Measurements from ENCODE around the gene GADD45GIP1. TPM values are rescaled to one million over a fixed set of nuclear protein-coding genes. Genes with fewer than 3 reads are reported as not detected.

The GADD45GIP1 gene
- total RNA-seq, 6 experiments from 2014 or later: 34.3 to 54.3 (median 46.9) TPM

- no peak for TF ChIP-seq CTCF (IDR thresholded peaks at IDR 0.05)
- Mint-ChIP-seq H3K4me3 (no peak overlapping the region), H3K9me3 (no peaks in the 10 kb centered on the region), H3K27ac (no peak overlapping the region), H3K27me3 (ENCODE audit: insufficient read depth) (peaks cover 2% of the 10 kb centered on the region; the same call in 1 of the 2 replicates), H3K4me1 (ENCODE audit: low read depth) (peaks cover 14% of the 10 kb centered on the region), H3K36me3 (ENCODE audit: low read depth) (peaks cover 6% of the 10 kb centered on the region)
- DNase-seq: no peak
Measured at GRCh38 chr19:12993562-12993961, 36.5 kb upstream of the GADD45GIP1 start.

- no peak for TF ChIP-seq CTCF (IDR thresholded peaks at IDR 0.05)
- H3K27ac Mint-ChIP-seq: no peak overlapping the region
- H3K9me3 Mint-ChIP-seq: no peaks in the 10 kb centered on the region
- no peaks in the 10 kb centered on the region for H3K36me3 Mint-ChIP-seq (ENCODE audit: low read depth)
- H3K27me3 Mint-ChIP-seq (ENCODE audit: insufficient read depth): peaks cover 2% of the 10 kb centered on the region; the same call in 1 of the 2 replicates
- no peak for DNase-seq
- no peak overlapping the region for H3K4me3 Mint-ChIP-seq
- peaks cover 8% of the 10 kb centered on the region for H3K4me1 Mint-ChIP-seq (ENCODE audit: low read depth)
Measured at GRCh38 chr19:12992729-12993128, 35.7 kb upstream of the GADD45GIP1 start.

GRCh38 chr19:12991296-12991695 lies 34.3 kb upstream of the GADD45GIP1 start:
- H3K36me3 Mint-ChIP-seq (ENCODE audit: low read depth): no peaks in the 10 kb centered on the region
- H3K4me1 Mint-ChIP-seq (ENCODE audit: low read depth): peaks cover 7% of the 10 kb centered on the region
- no peak overlapping the region for H3K4me3 Mint-ChIP-seq
- no peaks in the 10 kb centered on the region for H3K9me3 Mint-ChIP-seq
- H3K27me3 Mint-ChIP-seq (ENCODE audit: insufficient read depth): peaks cover 2% of the 10 kb centered on the region; the same call in 1 of the 2 replicates
- no peak for TF ChIP-seq CTCF (IDR thresholded peaks at IDR 0.05)
- no peak for DNase-seq
- no peak overlapping the region for H3K27ac Mint-ChIP-seq

GRCh38 chr19:12990853-12991252 lies 33.8 kb upstream of the GADD45GIP1 start:
- Mint-ChIP-seq H3K9me3 (no peaks in the 10 kb centered on the region), H3K27ac (no peak overlapping the region), H3K36me3 (ENCODE audit: low read depth) (no peaks in the 10 kb centered on the region), H3K27me3 (ENCODE audit: insufficient read depth) (peaks cover 2% of the 10 kb centered on the region; the same call in 1 of the 2 replicates), H3K4me3 (no peak overlapping the region), H3K4me1 (ENCODE audit: low read depth) (peaks cover 7% of the 10 kb centered on the region)
- no peak for DNase-seq
- TF ChIP-seq CTCF (IDR thresholded peaks at IDR 0.05): no peak

- H3K27me3 Mint-ChIP-seq (ENCODE audit: insufficient read depth): peaks cover 2% of the 10 kb centered on the region; the same call in 1 of the 2 replicates
- H3K27ac Mint-ChIP-seq: no peak overlapping the region
- no peaks in the 10 kb centered on the region for H3K9me3 Mint-ChIP-seq
- no peak for DNase-seq
- H3K36me3 Mint-ChIP-seq (ENCODE audit: low read depth): no peaks in the 10 kb centered on the region
- no peak for TF ChIP-seq CTCF (IDR thresholded peaks at IDR 0.05)
- H3K4me3 Mint-ChIP-seq: no peak overlapping the region
- H3K4me1 Mint-ChIP-seq (ENCODE audit: low read depth): peaks cover 8% of the 10 kb centered on the region
Measured at GRCh38 chr19:12990431-12990830, 33.4 kb upstream of the GADD45GIP1 start.

GRCh38 chr19:12987781-12988180 lies 30.8 kb upstream of the GADD45GIP1 start:
- H3K27me3 Mint-ChIP-seq (ENCODE audit: insufficient read depth): no peaks in the 10 kb centered on the region

More at GRCh38 chr19:12987781-12988180, 30.8 kb upstream of the GADD45GIP1 start:
- Mint-ChIP-seq H3K4me3 (no peak overlapping the region), H3K27ac (no peak overlapping the region), H3K9me3 (no peaks in the 10 kb centered on the region), H3K36me3 (ENCODE audit: low read depth) (no peaks in the 10 kb centered on the region), H3K4me1 (ENCODE audit: low read depth) (peaks cover 8% of the 10 kb centered on the region)
- TF ChIP-seq CTCF (IDR thresholded peaks at IDR 0.05): no peak
- DNase-seq: no peak

Measured in HFFc6 (cell line).